Measurements from ENCODE around the gene LYG1.

LYG1 gene

GRCh38 chr2:99261242-99261641 lies 39.8 kb downstream of the LYG1 start:
- DNase-seq = no peak

GRCh38 chr2:99260184-99260583 lies 40.8 kb downstream of the LYG1 start:
- DNase-seq = no peak

- no peak for DNase-seq
These were observed 41.5 kb downstream of the LYG1 start for GRCh38 chr2:99259465-99259864.

- no peak for DNase-seq
These were observed 44.3 kb downstream of the LYG1 start for GRCh38 chr2:99256677-99257076.

GRCh38 chr2:99255491-99256318 lies 45.3 kb downstream of the LYG1 start, which contains the start of gene LYG2:
LYG2 (minus strand) TSS chr2:99255666; CDS start chr2:99254260, 1,406 bp downstream.
- DNase-seq = no peak

GRCh38 chr2:99249951-99250350 lies 51.0 kb downstream of the LYG1 start:
- DNase-seq = no peak

GRCh38 chr2:99242151-99242550 lies 58.8 kb downstream of the LYG1 start:
- DNase-seq = no peak

- DNase-seq = no peak
These were observed 60.6 kb downstream of the LYG1 start for GRCh38 chr2:99240431-99240830.

- DNase-seq = no peak
These were observed 62.4 kb downstream of the LYG1 start for GRCh38 chr2:99238599-99238998.

Data from NCI-H146 (cell line).